Brain pericyte (primary cell): ENCODE data around the gene P2RX3.

ENCODE experiments used
- DNase-seq: peaks from one replicate; pipeline ENCODE4 v3.0.0-alpha.2; 2012; ENCODE audit warnings: low read depth, low spot score

The P2RX3 gene

DNA sequence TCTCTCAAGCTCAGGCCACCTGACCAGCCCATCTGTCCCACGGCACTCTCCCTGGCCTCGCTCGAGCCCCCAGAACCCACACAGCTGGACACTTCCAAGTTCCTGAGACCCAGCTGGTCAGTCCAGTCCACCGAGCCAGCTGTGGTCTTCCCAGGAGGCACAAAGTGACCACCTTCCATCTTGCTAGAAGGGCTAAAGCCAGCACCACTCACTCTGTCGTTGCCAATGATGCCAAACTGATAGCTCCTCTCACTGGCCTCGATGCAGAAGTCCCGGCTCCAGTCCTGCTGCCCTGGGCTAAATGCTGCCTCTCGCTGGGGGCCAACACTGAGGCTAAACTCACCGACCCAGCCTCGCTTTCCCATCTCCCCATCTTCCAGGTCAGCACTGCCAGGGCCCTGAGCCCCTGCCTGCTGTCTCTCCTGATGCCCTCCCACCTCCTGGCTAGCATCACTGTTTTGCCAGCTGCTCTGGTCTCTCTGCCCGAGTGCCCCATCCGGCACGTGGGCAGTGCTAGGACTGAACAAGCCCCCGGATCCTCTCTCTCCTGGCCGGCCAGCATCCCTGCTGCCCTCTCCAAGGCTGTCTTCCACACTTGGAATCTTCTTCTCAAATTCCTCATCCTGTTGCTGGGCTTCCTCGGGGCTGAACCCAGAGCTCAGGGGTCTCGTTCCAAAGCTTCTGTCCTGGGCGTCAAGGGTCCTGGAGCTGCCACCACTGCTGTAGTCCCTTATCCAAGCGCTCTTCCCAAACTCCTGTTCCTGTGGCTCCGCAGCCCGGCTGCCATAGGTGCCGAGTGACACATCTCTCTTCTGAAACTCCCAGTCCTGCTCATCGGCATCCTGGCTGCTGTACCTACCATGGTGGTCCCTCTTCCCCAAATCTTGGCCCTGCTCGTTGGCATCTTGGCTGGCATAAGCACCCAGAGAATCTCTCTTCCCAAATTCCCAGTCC, 28.8 kb upstream of the P2RX3 start:
- DNase-seq, result no peak

DNA sequence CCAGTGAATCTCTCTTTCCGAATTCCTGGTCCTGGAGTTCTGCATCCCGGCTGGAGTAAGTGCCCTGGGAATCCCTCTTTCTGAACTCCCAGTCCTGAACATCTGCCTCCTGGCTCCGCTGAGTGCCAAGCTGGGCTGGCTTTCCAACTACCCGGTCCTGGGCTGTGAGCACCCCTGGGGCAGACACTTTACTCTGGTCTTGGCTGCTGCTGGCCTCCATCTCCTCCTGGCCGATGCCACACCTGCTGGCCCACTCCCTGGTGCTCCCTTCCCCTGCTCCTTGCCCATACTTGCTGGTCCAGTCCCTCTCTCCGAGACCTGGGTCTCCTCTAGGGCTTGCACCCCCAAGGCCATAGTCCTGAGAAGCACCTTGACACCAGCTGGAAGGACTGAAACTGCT, 28.1 kb upstream of the P2RX3 start:
- DNase-seq, result no peak

DNA sequence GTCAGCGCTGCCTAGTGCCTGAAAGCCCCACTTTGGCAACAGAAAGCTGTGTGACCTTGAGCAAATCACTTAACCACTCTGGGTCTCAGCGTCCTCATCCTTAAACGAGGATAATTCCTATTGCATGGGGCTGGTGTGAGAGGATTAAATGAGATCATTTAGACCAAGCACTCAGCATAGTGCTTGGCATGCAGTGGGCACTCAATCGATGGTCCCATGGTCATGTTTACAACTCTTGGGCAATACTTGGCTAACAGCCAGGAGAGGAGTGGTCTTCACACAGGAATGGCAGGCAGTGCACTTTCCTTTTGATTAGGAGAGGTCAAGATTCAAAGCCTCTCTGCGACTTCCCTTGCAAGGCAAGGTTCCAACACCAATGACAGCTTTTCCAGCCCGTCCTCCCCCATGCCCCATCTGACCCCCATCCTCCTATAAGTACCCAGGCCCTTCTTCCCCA, 27.5 kb upstream of the P2RX3 start:
- DNase-seq, result no peak

- peak; percentile 75 for DNase-seq
Measured at GRCh38 chr11:57311109-57311936, 26.8 kb upstream of the P2RX3 start.

- no peak for DNase-seq
Measured at GRCh38 chr11:57312511-57313021, 25.6 kb upstream of the P2RX3 start.

GRCh38 chr11:57313071-57313787, 24.9 kb upstream of the P2RX3 start:
- DNase-seq, result no peak

- no peak for DNase-seq
Measured at GRCh38 chr11:57313788-57314135, 24.4 kb upstream of the P2RX3 start.

- no peak for DNase-seq
Measured at GRCh38 chr11:57314221-57314973, 23.8 kb upstream of the P2RX3 start.

- no peak for DNase-seq
Measured at GRCh38 chr11:57315491-57315890, 22.7 kb upstream of the P2RX3 start.

DNA sequence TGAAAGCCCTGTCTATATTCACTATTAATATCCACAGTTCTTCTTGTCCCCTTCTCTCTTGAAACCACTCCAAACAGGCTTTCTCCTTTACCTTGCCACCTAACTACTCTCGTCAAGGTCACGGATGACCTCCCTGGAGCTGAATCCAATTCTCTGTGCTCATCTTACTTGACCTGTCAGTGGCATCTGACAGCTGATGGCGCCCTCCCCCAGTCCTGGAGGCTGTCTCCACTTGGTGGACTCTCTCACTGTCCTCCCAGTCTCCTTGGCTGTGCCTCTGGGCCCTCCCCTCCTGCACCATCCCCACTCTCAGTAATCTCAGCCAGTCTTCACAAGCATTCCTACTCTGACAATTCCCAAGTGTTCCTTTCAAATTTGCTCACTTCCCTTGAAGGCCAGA, 22.1 kb upstream of the P2RX3 start:
- DNase-seq, result no peak

GRCh38 chr11:57318178-57318577, 20.0 kb upstream of the P2RX3 start:
- no peak for DNase-seq

DNA sequence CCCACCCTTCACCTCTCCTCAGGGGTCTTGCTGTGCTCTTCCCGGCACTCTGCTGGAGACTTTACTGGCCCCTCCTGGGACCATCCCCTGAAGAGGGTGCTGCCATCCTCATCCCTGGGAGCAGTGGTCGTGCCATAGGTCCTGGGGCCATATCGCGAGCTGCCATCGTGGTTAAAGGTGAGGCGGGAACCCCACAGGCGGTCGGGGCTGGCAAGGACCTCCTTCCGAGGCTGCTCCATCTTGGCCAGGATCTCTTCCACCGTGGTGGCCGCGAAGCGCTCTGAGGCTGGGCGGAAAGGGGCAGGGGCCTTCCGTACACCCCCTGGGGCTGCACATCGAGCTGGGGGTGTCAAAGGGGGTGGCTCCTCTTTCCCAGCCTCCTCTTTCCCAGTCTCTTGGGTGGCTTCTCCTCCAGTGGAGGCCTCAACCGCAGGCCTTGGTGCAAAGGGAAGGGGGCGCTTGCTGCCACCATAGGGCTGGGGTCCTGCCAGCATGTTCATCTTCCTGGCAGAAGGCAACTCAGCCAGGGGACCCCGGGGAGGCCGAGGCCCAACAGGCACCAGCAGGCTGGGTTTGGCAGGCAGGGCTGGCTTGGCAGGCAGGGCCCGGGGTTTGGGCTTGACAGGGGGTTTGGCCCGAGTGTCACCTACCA, 18.0 kb upstream of the P2RX3 start:
- DNase-seq, result no peak

DNA sequence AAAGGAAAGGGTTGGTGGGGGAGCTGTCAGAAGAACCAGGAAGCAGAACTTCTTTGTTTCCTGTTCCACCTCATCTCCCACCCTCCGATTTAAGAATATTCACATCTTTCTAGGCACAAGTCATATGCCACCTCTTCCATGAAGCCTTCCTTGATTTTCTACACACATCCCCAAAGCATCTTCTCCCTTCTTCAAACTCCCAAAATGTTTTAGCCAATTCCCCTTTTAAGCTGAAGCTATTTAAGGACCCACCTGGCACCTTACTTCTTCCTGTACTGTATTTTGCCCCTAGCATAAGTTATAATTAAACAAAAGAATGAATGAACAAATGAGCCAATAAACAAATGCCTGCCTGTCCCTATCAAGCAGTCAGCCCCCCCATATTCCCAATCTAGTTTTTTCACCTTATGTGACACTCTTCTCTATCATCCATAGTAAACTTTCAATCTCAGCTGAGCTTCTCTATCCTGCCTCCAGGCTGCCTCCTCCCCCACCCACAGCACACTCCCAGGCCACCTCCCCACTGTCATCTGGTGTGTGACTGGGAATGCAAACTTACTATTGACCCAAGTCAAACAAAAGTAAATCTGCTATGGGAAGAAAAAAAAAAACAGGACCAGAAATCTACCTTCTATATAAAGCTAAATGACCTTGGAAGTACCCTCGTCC, 17.3 kb upstream of the P2RX3 start:
- no peak for DNase-seq

GRCh38 chr11:57321388-57322255, 16.5 kb upstream of the P2RX3 start:
- DNase-seq, result no peak

- peak; percentile 67 for DNase-seq
Measured at GRCh38 chr11:57322256-57323166, 15.6 kb upstream of the P2RX3 start.

GRCh38 chr11:57323167-57323854, 14.8 kb upstream of the P2RX3 start:
- no peak for DNase-seq

GRCh38 chr11:57323855-57324153, 14.3 kb upstream of the P2RX3 start:
- no peak for DNase-seq
